Measurements from ENCODE around the gene LRRC72.
"Not testable (repeated sequence)": the region's sequence is repeated elsewhere in the genome, so short reads cannot be mapped to it uniquely, and the experiment has no call there.

The LRRC72 gene

DNA sequence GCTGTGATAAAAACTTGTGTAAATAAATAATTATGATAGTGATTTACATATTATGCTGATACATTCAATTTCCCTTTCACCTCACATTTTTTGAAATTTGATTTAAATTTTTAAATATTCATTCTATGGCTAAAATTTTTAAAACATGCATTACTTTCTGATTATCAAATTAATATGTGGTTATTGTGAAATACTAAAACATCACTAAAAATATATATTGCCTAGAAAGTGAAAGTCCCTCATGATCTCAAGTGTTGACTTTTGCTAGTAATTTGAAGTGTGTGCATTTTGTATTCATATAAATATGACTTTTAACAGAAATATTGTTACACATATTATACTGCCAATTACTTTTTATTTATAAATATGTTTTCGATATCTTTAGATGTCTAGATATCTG is 3.1 kb downstream of the LRRC72 start:
- DNase-seq: no peak

DNA sequence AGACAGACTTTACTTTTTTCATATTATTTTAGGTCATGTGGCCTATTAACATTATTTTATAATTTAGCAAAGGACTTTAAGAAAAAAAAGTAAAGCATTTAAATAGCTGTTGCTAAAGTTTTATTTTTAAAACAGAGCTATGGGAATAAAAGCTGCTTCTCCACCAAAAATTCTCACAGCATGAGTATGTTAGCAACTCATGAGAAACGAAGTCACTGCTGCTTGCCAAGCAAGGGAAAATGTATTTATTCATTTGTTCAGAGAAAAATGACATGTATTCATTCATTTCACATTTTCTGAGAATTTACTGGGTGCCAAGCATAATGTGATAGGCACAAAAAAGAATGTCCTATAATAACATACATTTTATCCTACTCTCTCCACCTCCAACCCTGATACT is 5.1 kb downstream of the LRRC72 start:
- DNase-seq: no peak

GRCh38 chr7:16532272-16532671 is 5.6 kb downstream of the LRRC72 start:
- DNase-seq: no peak

DNA sequence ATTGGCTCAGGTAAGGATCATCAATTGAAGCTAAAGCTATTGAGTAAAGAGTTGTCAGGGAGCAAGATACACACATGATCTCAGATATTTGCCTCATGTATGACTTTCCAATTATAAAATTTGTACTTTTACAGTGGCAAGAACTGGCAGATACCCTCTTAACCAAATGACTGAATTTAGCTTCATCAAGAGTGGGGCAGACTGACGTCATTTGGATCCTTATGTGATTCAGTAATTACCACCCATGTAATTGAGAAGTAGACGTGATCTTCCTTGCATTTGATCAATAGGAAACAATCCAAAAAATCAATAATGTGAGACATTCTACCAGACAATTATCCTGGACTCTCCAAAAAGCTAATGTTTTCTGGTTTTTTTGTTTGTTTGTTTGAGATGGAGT is 8.9 kb downstream of the LRRC72 start:
- no peak for DNase-seq

DNA sequence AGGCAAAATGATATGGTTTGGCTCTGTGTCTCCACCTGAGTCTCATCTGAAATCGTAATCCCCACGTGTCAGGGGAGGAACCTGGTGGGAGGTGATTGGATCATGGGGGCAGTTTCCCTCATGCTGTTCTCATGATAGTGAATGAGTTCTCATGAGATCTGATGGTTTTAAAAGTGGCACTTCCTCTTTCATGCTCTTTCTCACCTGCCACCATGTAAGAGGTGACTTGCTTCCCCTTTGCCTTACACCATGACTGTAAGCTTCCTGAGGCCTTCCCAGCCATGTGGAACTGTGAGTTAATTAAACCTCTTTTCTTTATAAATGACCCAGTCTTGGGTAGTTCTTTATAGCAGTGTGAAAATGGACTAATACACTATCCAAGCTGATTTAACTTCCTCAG is 13.9 kb downstream of the LRRC72 start:
- not testable (repeated sequence) for DNase-seq

- no peak for DNase-seq
Measured at GRCh38 chr7:16542401-16542800, 15.8 kb downstream of the LRRC72 start.

DNA sequence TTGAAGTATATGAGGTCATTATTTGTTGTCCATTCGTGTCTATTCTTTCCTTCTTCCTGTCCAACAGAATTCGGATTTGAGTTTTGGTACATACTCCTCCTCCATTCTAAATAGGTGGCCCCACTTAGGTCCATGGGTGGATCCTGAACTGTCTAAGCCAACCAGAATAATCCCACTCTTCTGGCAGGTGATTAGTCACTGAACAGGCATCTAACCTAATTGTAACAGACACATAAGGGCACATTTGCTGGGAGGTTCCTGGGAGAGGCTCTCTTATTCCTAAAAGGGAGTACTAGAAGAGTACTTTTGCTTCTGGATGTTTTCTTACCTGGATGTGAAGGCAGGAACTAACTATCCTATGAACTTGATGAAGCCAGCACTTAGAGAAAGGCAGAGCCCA is 16.8 kb downstream of the LRRC72 start:
- no peak for DNase-seq

DNA sequence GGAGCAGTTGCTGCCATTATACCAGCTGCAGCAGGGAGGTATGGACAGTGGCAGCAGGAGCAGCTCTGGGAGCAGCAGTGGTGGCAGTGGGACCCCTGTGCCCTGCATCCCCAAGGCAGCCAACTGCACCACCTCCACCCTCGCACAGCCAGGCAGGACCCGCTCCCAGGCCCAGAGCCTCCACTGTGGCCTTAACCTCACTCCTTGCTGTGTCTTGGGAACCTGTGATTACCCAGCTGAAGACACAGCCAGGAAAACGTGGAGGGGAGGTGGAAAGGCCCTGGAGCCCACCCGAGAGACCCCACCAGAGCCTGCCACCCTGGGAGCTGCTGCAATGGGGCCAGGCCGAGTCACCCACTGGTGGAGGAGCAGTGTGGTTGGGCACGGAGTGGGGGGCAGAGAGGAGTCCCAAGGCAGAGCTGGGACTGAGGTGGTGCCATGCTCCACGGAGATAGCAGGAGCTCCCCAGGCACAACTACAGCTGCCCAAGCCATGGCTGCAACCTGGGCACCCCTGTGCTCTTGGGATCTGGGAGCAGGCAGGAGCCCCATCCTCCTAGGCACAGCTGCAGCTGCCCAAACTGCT is 20.4 kb downstream of the LRRC72 start:
- DNase-seq: no peak

GRCh38 chr7:16548428-16548827 is 21.8 kb downstream of the LRRC72 start:
- DNase-seq: no peak

- DNase-seq: no peak
Measured at GRCh38 chr7:16550671-16551070, 24.0 kb downstream of the LRRC72 start.

- DNase-seq: no peak
Measured at GRCh38 chr7:16554518-16555236, 28.1 kb downstream of the LRRC72 start.

DNA sequence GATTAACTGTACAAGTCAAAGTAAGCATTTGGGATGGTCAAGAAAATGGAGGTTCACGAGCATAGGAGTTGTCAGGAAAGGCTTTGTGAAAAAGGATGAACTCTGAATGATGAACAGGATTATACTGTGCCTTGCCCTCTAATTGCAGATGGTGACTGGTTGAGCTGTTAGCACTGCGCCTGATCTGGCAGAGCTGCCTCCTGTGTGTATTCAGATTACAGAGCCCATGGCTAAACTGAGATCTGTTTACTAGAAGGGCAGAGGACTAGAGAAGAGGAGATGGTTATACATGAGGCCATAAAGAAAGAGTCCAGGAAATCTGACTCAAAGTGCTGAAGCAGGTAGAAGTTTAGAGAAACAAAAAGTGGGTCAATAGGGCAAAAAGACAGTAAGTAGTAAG is 29.7 kb downstream of the LRRC72 start:
- no peak for DNase-seq

GRCh38 chr7:16558761-16559302 is 32.2 kb downstream of the LRRC72 start:
- no peak for DNase-seq

DNA sequence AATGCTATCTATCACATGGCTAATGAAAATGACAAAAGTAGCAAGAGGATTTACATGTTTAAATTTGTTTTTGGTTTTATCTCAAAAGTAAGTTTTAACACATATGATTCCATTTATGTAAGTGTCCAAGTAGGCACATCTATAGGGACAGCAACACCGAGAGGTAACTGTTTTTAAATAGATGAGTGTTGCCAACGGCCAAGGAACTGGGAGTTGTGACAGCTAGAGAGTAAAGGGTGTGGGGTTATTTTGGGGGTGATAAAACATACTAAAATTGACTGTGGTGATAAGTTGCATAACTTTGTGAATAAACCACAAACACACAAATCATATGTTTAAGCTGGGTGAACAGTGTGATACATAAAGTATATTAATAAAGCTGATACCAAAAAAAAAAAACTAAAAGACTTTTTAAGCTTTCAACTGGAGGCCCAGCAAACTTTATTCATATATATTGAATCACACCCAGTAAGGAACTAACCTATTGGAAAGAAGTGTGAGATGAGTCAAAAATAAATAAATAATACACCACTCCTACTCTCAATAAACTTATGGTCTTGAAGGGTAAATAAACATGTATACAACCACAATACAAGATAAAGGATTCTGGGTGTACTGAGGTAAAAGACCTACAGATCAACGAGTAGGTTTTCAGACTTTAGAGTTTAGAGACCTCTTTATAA is 33.0 kb downstream of the LRRC72 start:
- DNase-seq: no peak

DNA sequence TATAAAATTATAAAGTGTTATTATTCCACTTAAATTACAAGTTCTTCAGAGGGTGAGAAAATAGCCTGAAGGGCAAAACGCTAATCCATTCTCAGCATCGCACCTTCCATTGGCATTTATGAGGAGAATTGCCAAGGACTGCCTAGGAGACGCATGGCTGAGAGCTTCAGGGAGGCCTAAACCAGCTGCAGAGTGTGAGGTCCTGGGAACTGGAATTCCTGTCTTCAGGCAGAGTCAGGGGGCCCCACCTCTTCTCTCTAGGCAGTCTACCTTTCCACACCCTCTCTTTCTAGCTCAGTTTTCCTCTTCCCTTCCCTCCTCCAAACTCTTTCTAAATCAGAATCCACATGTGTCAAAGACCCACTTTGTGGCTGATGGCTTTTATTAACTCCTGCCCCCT is 35.3 kb downstream of the LRRC72 start:
- DNase-seq: no peak

- DNase-seq: no peak
Measured at GRCh38 chr7:16562456-16563220, 36.0 kb downstream of the LRRC72 start.

- DNase-seq: no peak
Measured at GRCh38 chr7:16563281-16564022, 36.8 kb downstream of the LRRC72 start.

DNA sequence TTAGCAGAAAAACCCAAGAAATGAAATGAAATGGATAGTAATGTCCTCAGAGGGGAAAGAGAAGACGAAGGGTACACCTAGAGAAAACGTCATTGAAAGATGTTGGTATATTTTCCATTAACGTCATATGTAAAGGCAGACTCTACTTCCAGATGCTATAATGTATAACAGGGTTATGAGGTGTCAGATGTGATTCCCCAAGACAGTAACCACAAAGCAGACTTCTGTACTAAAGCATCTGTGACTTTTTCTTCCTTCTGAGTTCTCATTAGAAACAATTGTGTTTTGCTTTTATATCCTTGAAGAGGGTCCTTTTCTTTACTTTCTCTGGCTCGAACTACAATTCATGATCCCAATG is 37.4 kb downstream of the LRRC72 start:
- DNase-seq: no peak

- DNase-seq: no peak
Measured at GRCh38 chr7:16564909-16565426, 38.3 kb downstream of the LRRC72 start.

GRCh38 chr7:16571941-16572340 is 45.3 kb downstream of the LRRC72 start:
- no peak for DNase-seq

DNA sequence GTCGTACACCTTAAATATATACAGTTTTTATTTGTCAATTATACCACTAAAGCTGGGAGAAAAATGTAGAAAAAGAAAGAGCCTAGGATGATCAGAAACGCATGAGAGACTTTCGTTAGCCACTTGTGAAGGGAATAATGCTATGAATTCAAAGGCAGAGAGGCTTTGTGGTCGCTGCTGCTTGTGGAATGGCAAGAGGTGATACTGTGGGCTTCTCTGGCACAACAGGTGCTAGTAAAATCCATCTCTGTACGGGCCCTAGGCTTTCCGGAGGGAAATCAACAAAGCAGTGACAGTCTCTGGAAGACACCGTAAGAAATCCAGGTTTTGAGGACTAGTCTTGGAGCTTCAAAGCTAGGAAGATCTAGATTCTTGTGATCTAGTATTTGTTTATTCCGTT is 52.6 kb downstream of the LRRC72 start:
- no peak for DNase-seq

- no peak for DNase-seq
Measured at GRCh38 chr7:16581286-16581685, 54.7 kb downstream of the LRRC72 start.

Measured in CD4-positive, alpha-beta T cell treated with Interleukin-15 for 1 hour (primary cell).